ENCODE data around the gene PLK5. TPM values are rescaled to one million over a fixed set of nuclear protein-coding genes. Genes with fewer than 3 reads are reported as not detected.

Gene PLK5
- polyA plus RNA-seq, 1 donor from 2014 or later: 3.6 TPM

DNA sequence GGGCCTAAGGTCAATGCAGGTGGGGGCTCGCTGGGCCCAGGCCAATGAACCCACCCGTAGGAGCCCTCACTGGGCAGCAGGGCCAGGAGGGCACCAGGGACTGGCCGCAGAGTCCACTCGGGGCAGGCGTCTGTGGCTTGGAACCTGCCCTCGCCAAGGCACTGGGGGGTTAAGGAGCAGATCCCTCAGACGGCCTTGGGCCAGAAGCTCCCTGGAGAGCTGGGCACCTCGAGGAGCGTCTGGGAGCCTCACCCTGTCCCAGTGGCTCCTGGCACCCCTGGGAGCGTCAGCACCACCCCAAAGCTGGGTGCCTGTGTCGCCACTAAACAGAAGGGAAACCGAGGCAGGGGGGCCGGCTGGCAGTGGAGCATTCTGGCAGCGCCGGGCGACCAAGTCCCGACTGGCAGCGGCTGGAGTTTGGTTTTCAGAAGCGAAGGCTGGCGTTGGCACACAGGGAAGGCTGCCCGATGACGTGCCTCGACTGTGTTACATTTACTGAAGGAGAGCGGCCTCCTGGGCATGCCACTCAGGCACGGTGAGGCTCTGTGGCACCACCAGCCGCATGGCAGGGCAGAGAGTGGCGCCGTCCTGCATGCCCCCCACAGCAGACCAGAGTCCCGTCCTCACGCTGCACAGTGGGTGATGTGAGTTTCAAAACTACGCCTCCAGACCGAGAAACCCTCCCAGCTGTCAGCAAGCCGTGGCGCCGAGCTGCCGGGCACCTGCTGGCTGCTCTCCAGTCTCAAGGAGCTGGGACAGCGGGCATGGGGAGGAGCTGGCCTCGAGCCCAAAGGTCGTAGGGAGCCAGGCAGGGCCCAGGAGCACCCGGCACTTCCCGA lies 53.4 kb downstream of the PLK5 start:
- Histone ChIP-seq H4K20me1 (ENCODE audit: insufficient read depth) (no peaks in the 10 kb centered on the region), H3K4me2 (ENCODE audit: low read length) (no peak overlapping the region), H3K9me2 (ENCODE audit: insufficient read depth, low read length) (no peaks in the 10 kb centered on the region), H3K9ac (ENCODE audit: low read length) (no peak overlapping the region), H3K4me3 (ENCODE audit: low read length) (no peak overlapping the region), H3K36me3 (ENCODE audit: insufficient read depth, low read length) (peaks cover 7% of the 10 kb centered on the region), H3K79me2 (replicated peaks; ENCODE audit: insufficient read depth, low read length) (no peaks in the 10 kb centered on the region), H3K27me3 (ENCODE audit: insufficient read depth, low read depth, low read length) (no peaks in the 10 kb centered on the region), H3F3A (ENCODE audit: insufficient read depth, low read length, poor library complexity, severe bottlenecking) (no peaks in the 10 kb centered on the region), H3K9me3 (ENCODE audit: low read length) (no peaks in the 10 kb centered on the region), H2AFZ (ENCODE audit: low read depth, low read length) (no peak overlapping the region), H3K27ac (ENCODE audit: low read length) (no peak overlapping the region)
- no peak for TF ChIP-seq CTCF (IDR thresholded peaks at IDR 0.05; ENCODE audit: poor library complexity, severe bottlenecking)
- TF ChIP-seq EZH2 (IDR thresholded peaks at IDR 0.05; ENCODE audit: borderline replicate concordance, insufficient read depth, low read length, poor library complexity, severe bottlenecking): no peak
- TF ChIP-seq EP300 (conservative IDR thresholded peaks at IDR 0.05; ENCODE audit: poor library complexity, severe bottlenecking): no peak
- no peak for TF ChIP-seq MXI1 (conservative IDR thresholded peaks at IDR 0.05; ENCODE audit: poor library complexity, severe bottlenecking)
- no peak for TF ChIP-seq REST (IDR thresholded peaks at IDR 0.05; ENCODE audit: borderline replicate concordance)
- no peak for TF ChIP-seq POLR2AphosphoS5 (IDR thresholded peaks at IDR 0.05)
- TF ChIP-seq TAF1 (IDR thresholded peaks at IDR 0.05; ENCODE audit: low read depth): no peak
- TF ChIP-seq RAD21 (conservative IDR thresholded peaks at IDR 0.05): no peak
- TF ChIP-seq SMC3 (conservative IDR thresholded peaks at IDR 0.05; ENCODE audit: poor library complexity): no peak

GRCh38 chr19:1577929-1578618 lies 54.2 kb downstream of the PLK5 start:
- Histone ChIP-seq H3K27ac (ENCODE audit: low read length) (no peak overlapping the region), H3K36me3 (ENCODE audit: insufficient read depth, low read length) (peaks cover 7% of the 10 kb centered on the region)

More at GRCh38 chr19:1577929-1578618, 54.2 kb downstream of the PLK5 start:
- Histone ChIP-seq H3F3A (ENCODE audit: insufficient read depth, low read length, poor library complexity, severe bottlenecking) (no peaks in the 10 kb centered on the region), H3K4me3 (ENCODE audit: low read length) (no peak overlapping the region), H3K27me3 (ENCODE audit: insufficient read depth, low read depth, low read length) (no peaks in the 10 kb centered on the region), H4K20me1 (ENCODE audit: insufficient read depth) (no peaks in the 10 kb centered on the region), H3K9me3 (ENCODE audit: low read length) (no peaks in the 10 kb centered on the region), H3K4me2 (ENCODE audit: low read length) (no peak overlapping the region), H3K79me2 (replicated peaks; ENCODE audit: insufficient read depth, low read length) (no peaks in the 10 kb centered on the region), H3K9ac (ENCODE audit: low read length) (no peak overlapping the region), H2AFZ (ENCODE audit: low read depth, low read length) (no peak overlapping the region), H3K9me2 (ENCODE audit: insufficient read depth, low read length) (no peaks in the 10 kb centered on the region)
- TF ChIP-seq CTCF (IDR thresholded peaks at IDR 0.05; ENCODE audit: poor library complexity, severe bottlenecking) (no peak), EP300 (conservative IDR thresholded peaks at IDR 0.05; ENCODE audit: poor library complexity, severe bottlenecking) (no peak), POLR2AphosphoS5 (IDR thresholded peaks at IDR 0.05) (no peak), EZH2 (IDR thresholded peaks at IDR 0.05; ENCODE audit: borderline replicate concordance, insufficient read depth, low read length, poor library complexity, severe bottlenecking) (no peak), MXI1 (conservative IDR thresholded peaks at IDR 0.05; ENCODE audit: poor library complexity, severe bottlenecking) (no peak), SMC3 (conservative IDR thresholded peaks at IDR 0.05; ENCODE audit: poor library complexity) (no peak)
